Activated T-cell treated with anti-CD3 and anti-CD28 coated beads, Interleukin-2, amount 50 U/mL, for 72 hours (primary cell): Measurements from ENCODE around the gene GIT2. TPM values are rescaled to one million over a fixed set of nuclear protein-coding genes. Genes with fewer than 3 reads are reported as not detected.
"Not testable (repeated sequence)": the region's sequence is repeated elsewhere in the genome, so short reads cannot be mapped to it uniquely, and the experiment has no call there.

Experiments used
- ATAC-seq, 2 donors: fragments of 150-1000 bp; cut with Tn5 transposase; replicated peaks in 1 of 2; 2 replicates each; pipeline ENCODE4 v1.10.0; 2021; ENCODE audit warnings: moderate library complexity in 2 of 2, mild to moderate bottlenecking in 1 of 2
- DNase-seq, 2 donors: peaks; one replicate each; pipeline ENCODE4 v3.0.0; 2021 to 2022; ENCODE audit warnings: mixed read lengths in 1 of 2
- H3K27ac Mint-ChIP-seq: one replicate; pipeline ENCODE4 v1.8.0; 2022; ENCODE audit warnings: mild to moderate bottlenecking, moderate library complexity, mixed read lengths
- H3K27me3 Mint-ChIP-seq: one replicate; pipeline ENCODE4 v1.8.0; 2022; ENCODE audit warnings: low read depth, mixed read lengths
- H3K36me3 Mint-ChIP-seq, 2 donors: one replicate each; pipeline ENCODE4 v1.8.0; 2022; ENCODE audit warnings: mixed read lengths in 2 of 2, mild to moderate bottlenecking in 1 of 2; ENCODE audit not compliant: insufficient read depth in 2 of 2
- H3K4me1 Mint-ChIP-seq: one replicate; pipeline ENCODE4 v1.8.0; 2022; ENCODE audit warnings: low read depth, mixed read lengths
- H3K4me3 Mint-ChIP-seq, 2 donors: one replicate each; pipeline ENCODE4 v1.8.0; 2022; ENCODE audit warnings: mild to moderate bottlenecking in 2 of 2, mixed read lengths in 2 of 2, moderate library complexity in 2 of 2
- H3K9me3 Mint-ChIP-seq, 2 donors: one replicate each; pipeline ENCODE4 v1.8.0; 2022; ENCODE audit warnings: mixed read lengths in 2 of 2
- total RNA-seq, 2 donors: library from RNA; stranded (reverse); gene quantifications; one replicate each; pipeline ENCODE4 v1.2.3, GENCODE V29; 2022

GIT2 gene
- total RNA-seq, 2 donors from 2014 or later, result 70.0 to 74.9 TPM

DNA sequence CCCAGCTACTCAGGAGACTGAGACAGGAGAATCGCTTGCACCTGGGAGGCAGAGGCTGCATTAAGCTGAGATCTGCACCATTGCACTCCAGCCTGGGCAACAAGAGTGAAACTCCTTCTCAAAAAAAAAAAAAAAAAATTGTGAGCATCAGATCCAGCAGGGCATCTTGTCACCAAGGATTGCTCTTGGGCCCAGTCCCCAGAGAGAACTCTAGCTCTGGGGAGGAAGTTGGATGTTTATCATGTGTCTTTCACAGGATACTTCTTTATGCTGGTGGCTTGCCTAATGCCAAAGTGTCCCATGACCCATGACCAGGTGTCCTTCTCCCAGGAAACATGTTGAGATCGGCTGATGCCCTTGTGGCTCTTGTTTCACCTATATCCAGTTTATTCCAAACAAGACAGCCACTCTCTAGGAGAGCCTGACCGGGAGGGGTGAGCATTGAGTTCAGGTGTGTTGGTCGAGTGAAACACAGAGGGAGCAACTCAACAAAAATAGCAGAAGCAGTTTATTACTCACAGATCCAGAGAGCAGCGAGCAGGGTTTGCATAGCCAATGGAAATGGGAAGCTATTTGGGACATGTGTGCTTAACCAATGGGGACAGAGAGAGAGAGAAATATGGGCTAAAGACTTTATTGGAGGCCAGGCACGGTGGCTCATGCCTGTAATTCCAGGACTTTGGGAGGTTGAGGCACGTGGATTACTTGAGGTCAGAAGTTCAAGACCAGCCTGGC, 102.7 kb downstream of the GIT2 start:
- Mint-ChIP-seq H3K27ac (no peak overlapping the region), H3K27me3 (no peaks in the 10 kb centered on the region), H3K4me1 (peaks cover 29% of the 10 kb centered on the region), H3K4me3 (no peak overlapping the region), H3K36me3 (no peaks in the 10 kb centered on the region), H3K9me3 (no peaks in the 10 kb centered on the region)
- ATAC-seq (no peak), DNase-seq (no peak)

DNA sequence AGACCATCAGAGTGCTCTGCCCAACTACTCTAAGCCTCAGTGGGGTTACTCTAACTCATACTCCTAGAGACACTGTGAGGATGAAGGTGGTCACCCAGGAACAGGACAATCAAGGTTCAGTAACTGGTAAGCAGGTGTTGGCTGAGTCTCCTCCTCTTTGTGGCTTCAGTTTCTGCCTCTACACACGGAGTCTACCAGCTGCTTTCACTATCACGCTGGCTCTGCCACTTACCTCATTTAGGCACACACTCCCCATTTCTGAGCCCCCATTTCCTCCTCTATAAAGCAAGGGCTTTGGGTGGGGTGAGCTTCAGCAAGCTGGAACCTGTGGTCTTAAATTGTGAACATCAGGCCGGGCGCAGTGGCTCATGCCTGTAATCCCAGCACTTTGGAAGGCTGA, 103.4 kb downstream of the GIT2 start:
- no peak overlapping the region for H3K27ac Mint-ChIP-seq

DNA sequence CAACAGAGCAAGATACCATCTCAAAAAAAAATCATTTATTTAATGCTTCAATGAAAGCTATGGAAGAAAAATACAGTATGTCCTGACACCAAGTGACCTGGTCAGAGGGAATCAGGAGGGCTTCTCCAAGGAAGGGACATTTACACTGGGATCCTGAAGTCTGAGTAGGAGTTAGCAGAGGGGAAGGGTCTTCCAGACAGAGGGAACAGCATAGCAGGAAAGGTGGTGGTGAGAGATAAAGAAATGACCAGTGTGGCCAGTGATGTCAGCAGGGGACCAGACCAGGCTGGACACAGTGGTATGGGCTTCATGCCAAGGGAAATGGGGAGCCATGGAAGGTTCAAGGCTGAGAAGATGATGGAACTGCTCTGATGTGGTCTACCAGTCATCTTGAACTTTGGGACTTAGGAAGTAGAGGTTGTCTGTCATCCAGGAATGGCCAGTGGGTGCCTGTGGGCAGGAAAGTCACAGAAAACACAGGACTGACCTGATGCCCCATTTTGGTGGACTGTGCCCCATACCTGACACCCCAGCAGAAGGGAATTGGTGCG, 103.9 kb downstream of the GIT2 start:
- Mint-ChIP-seq H3K4me1 (peaks cover 38% of the 10 kb centered on the region), H3K4me3 (no peak overlapping the region), H3K9me3 (no peaks in the 10 kb centered on the region), H3K36me3 (no peaks in the 10 kb centered on the region), H3K27ac (no peak overlapping the region), H3K27me3 (no peaks in the 10 kb centered on the region)
- ATAC-seq (no peak), DNase-seq (no peak)

More for the DNA sequence above, 103.4 kb downstream of the GIT2 start:
- no peak overlapping the region for H3K4me3 Mint-ChIP-seq
- no peaks in the 10 kb centered on the region for H3K27me3 Mint-ChIP-seq
- ATAC-seq (peak; percentile 40 to 42), DNase-seq (peak in 1 of 2 donors; percentile 20)
- H3K4me1 Mint-ChIP-seq, result peaks cover 36% of the 10 kb centered on the region
- H3K36me3 Mint-ChIP-seq, result no peaks in the 10 kb centered on the region
- no peaks in the 10 kb centered on the region for H3K9me3 Mint-ChIP-seq

DNA sequence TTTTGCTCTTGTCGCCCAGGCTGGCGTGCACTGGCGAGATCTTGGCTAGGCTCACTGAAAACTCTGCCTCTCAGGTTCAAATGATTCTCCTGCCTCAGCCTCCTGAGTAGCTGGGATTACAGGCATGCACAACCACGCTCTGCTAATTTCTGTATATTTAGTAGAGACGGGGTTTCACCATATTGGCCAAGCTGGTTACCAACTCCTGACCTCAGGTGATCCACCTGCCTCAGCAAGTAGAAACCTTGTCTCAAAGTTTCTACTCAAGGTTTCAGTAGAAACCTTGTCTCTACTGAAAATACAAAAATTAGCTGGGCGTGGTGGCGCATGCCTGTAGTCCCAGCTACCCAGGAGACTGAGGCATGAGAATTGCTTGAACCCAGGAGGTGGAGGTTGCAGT, 104.4 kb downstream of the GIT2 start:
- not testable (repeated sequence) for ATAC-seq, DNase-seq, H3K36me3 Mint-ChIP-seq, H3K27ac Mint-ChIP-seq, H3K27me3 Mint-ChIP-seq, H3K4me3 Mint-ChIP-seq, H3K9me3 Mint-ChIP-seq
- H3K4me1 Mint-ChIP-seq, result peaks cover 38% of the 10 kb centered on the region

GRCh38 chr12:109890620-109891170, 105.5 kb downstream of the GIT2 start:
- Mint-ChIP-seq H3K9me3 (no peaks in the 10 kb centered on the region), H3K27me3 (no peaks in the 10 kb centered on the region), H3K4me3 (no peak overlapping the region), H3K36me3 (no peaks in the 10 kb centered on the region), H3K4me1 (peaks cover 38% of the 10 kb centered on the region), H3K27ac (no peak overlapping the region)
- DNase-seq, result no peak
- no peak for ATAC-seq

DNA sequence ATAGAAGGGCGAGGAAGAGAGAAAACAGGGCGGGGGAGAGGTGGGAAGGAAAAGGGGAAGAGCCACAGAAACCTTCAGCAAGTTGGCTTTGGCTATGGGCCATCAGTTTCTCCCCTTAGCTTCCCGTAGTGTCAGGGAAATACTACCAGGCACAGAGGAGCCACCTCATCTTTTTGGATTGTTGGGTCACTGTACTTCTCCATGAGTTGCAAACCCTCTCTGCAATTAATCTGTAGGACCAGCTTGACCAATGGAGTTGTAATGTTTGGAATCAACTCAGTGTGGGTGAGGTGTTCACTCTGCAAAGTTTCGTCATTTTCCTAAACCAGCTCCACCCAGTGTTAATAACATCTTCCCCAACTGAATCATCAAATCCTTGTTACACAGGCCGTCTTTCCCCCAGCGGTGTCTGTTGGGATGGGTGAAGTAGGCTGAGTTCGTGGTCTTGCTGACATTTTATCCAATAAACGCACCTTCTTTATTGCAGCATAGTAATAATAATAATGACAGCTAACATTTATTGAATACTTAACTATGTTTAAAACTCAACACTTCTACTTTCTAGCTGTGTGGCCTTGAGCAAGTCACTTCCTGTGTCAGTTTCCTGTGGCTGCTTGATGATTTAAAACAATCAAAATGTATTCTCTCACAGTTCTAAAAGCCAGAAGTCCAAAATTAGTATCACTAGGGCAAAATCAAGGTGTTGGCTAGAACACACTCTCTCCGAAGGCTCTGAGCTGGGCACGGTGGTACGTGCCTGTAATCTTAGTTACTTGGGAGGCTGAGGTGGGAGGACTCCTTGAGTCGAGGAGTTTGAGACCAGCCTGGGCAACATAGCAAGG, 107.8 kb downstream of the GIT2 start:
- Mint-ChIP-seq H3K27me3 (no peaks in the 10 kb centered on the region), H3K9me3 (no peaks in the 10 kb centered on the region), H3K27ac (peak overlapping the region; percentile 99), H3K36me3 (no peaks in the 10 kb centered on the region), H3K4me3 (peak overlapping the region; percentile 69 to 94), H3K4me1 (peaks cover 42% of the 10 kb centered on the region)
- ATAC-seq, result peak; percentile 85 to 86
- peak; percentile 18 to 35 for DNase-seq

GRCh38 chr12:109885616-109886015, 110.6 kb downstream of the GIT2 start:
- Mint-ChIP-seq H3K27ac (no peak overlapping the region), H3K4me3 (no peak overlapping the region), H3K27me3 (no peaks in the 10 kb centered on the region), H3K36me3 (no peaks in the 10 kb centered on the region), H3K9me3 (no peaks in the 10 kb centered on the region), H3K4me1 (peaks cover 39% of the 10 kb centered on the region)
- DNase-seq, result no peak
- ATAC-seq, result no peak

GRCh38 chr12:109883461-109883860, 112.7 kb downstream of the GIT2 start:
- no peaks in the 10 kb centered on the region for H3K9me3 Mint-ChIP-seq
- DNase-seq (no peak), ATAC-seq (no peak)
- no peaks in the 10 kb centered on the region for H3K27me3 Mint-ChIP-seq
- peaks cover 40% of the 10 kb centered on the region for H3K4me1 Mint-ChIP-seq
- no peak overlapping the region for H3K27ac Mint-ChIP-seq
- H3K4me3 Mint-ChIP-seq, result no peak overlapping the region
- no peaks in the 10 kb centered on the region for H3K36me3 Mint-ChIP-seq

- Mint-ChIP-seq H3K27me3 (no peaks in the 10 kb centered on the region), H3K4me1 (peaks cover 42% of the 10 kb centered on the region), H3K4me3 (peak overlapping the region; percentile 78 to 88), H3K27ac (no peak overlapping the region), H3K36me3 (no peaks in the 10 kb centered on the region), H3K9me3 (no peaks in the 10 kb centered on the region)
- ATAC-seq, result no peak
- DNase-seq, result no peak
These were observed 114.4 kb downstream of the GIT2 start for GRCh38 chr12:109881752-109882151.

DNA sequence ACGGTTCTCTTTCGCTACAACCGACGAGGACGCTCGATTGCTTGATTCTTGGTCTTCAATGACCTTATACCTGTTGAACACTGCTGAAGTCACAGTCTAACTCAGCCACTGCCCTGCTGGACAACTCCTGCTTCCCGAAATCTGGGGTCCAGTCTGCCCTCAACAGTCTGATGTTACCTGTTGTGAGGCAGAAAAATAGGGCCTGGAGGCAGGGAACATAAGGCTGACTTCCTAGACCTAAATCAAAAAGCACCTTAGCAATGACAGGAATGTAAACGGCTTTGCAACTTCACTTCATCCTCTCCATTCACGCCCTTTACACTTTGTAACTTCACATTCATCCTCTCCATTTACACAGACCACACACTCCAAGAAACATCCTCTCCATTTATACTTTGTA, 115.2 kb downstream of the GIT2 start:
- no peaks in the 10 kb centered on the region for H3K9me3 Mint-ChIP-seq
- peak overlapping the region; percentile 78 to 88 for H3K4me3 Mint-ChIP-seq
- ATAC-seq (no peak), DNase-seq (no peak)
- H3K36me3 Mint-ChIP-seq, result no peaks in the 10 kb centered on the region
- H3K27ac Mint-ChIP-seq, result peak overlapping the region; percentile 24
- no peaks in the 10 kb centered on the region for H3K27me3 Mint-ChIP-seq
- H3K4me1 Mint-ChIP-seq, result peaks cover 50% of the 10 kb centered on the region

GRCh38 chr12:109880043-109880931, 115.9 kb downstream of the GIT2 start, which contains the start of gene GLTP:
TSS of gene GLTP (minus strand) at chr12:109880541. CDS start at chr12:109880374, 167 bp downstream.
- H3K4me1 Mint-ChIP-seq, result peaks cover 56% of the 10 kb centered on the region
- no peaks in the 10 kb centered on the region for H3K36me3 Mint-ChIP-seq
- peak; percentile 91 to 96 for DNase-seq
- H3K27ac Mint-ChIP-seq, result peak within 1 kb of the TSS; percentile 89
- H3K4me3 Mint-ChIP-seq, result peak within 1 kb of the TSS; percentile 93 to 99
- no peaks in the 10 kb centered on the region for H3K9me3 Mint-ChIP-seq
- ATAC-seq, result peak; percentile 95 to 97
- H3K27me3 Mint-ChIP-seq, result no peaks in the 10 kb centered on the region
